Transverse colon (tissue), 4 donors: Measurements from ENCODE around the gene PRR19. TPM values are rescaled to one million over a fixed set of nuclear protein-coding genes. Genes with fewer than 3 reads are reported as not detected.

Source experiments
- DNase-seq: peaks from one replicate; pipeline ENCODE4 v3.0.0-alpha.2; 2019
- H3K27ac ChIP-seq, 4 donors: fragments of 200-600 bp; sonication (generic); 2 replicates each; pipeline ENCODE4 v1.5.1; 2016 to 2018; ENCODE audit warnings: inconsistent platforms in 4 of 4
- H3K27me3 ChIP-seq: fragments of 200-600 bp; sonication (generic); 2 replicates; pipeline ENCODE4 v1.5.1; 2017; ENCODE audit warnings: inconsistent platforms
- H3K36me3 ChIP-seq, 4 donors: fragments of 200-600 bp; sonication (generic); 2 replicates each; pipeline ENCODE4 v1.5.1; 2017 to 2019; ENCODE audit warnings: inconsistent platforms in 4 of 4
- H3K4me1 ChIP-seq, 4 donors: fragments of 200-600 bp; sonication (generic); 2 replicates each; pipeline ENCODE4 v1.5.1; 2017 to 2020; ENCODE audit warnings: inconsistent platforms in 4 of 4
- H3K4me3 ChIP-seq, 4 donors: fragments of 200-600 bp; sonication (generic); 1 replicate in 1 of 4; 2 replicates in 3 of 4; pipeline versions ENCODE4 v1.5.1 to v1.6.1; 2017 to 2019; ENCODE audit warnings: inconsistent platforms in 4 of 4
- H3K9me3 ChIP-seq, 2 donors: fragments of 200-600 bp; sonication (generic); 2 replicates each; pipeline ENCODE4 v1.5.1; 2017 to 2019; ENCODE audit warnings: inconsistent platforms in 2 of 2
- CTCF ChIP-seq, 5 experiments: fragments of 200-600 bp in 3 of 5; fragments of 450-650 bp in 2 of 5; sonication (generic) in 3 of 5; IDR thresholded peaks; 1 replicate in 2 of 5; 2 replicates in 3 of 5; pipeline ENCODE4 v1.5.1; 2016 to 2017; ENCODE audit warnings: antibody characterized with exemption in 5 of 5, inconsistent platforms in 3 of 5, mild to moderate bottlenecking in 2 of 5, moderate library complexity in 1 of 5
- EP300 ChIP-seq: sonication (generic); formaldehyde crosslinking; IDR thresholded peaks from one replicate; pipeline ENCODE4 v1.6.1; 2017; ENCODE audit warnings: antibody characterized with exemption, low read depth
- POLR2A ChIP-seq: fragments of 450-650 bp; IDR thresholded peaks from one replicate; pipeline ENCODE4 v1.6.1; 2016; ENCODE audit warnings: antibody characterized with exemption, mild to moderate bottlenecking, moderate library complexity
- POLR2AphosphoS5 ChIP-seq, 3 donors: sonication (generic); formaldehyde crosslinking; IDR thresholded peaks; one replicate each; pipeline ENCODE4 v1.6.1; 2016; ENCODE audit warnings: antibody characterized with exemption in 3 of 3
- WGBS, 2 donors: methylation state at CpG; one replicate each; pipeline ENCODE4 v1.1.5; 2018; ENCODE audit warnings: low coverage in 1 of 2; 5-methylcytosine and 5-hydroxymethylcytosine counted together
- in situ Hi-C, 4 donors: fragments of 200-750 bp; cut with MboI; loops; one replicate each; pipeline versions ENCODE4 v1.15.0 to v1.15.1; 2017; ENCODE audit warnings: low sequenced_read_pairs in 3 of 4, low pct_ligation_motif_present in 1 of 4, low pct_unique_long_range_greater_than_20kb in 1 of 4
- intact Hi-C: fragments of 100-400 bp; cut with DNase I; formaldehyde crosslinking; loops from one replicate; pipeline ENCODE4 v1.15.1; 2023; ENCODE audit warnings: low total_unique reads
- total RNA-seq, 4 donors: library from RNA; depleted of rRNA; stranded (reverse); fragments of >200 nt; gene quantifications; one replicate each; pipeline ENCODE4 v1.1.0, GENCODE V29; 2016

Gene PRR19
- total RNA-seq, 4 donors from 2014 or later: 0.41 to 0.79 TPM; not detected in 2

DNA sequence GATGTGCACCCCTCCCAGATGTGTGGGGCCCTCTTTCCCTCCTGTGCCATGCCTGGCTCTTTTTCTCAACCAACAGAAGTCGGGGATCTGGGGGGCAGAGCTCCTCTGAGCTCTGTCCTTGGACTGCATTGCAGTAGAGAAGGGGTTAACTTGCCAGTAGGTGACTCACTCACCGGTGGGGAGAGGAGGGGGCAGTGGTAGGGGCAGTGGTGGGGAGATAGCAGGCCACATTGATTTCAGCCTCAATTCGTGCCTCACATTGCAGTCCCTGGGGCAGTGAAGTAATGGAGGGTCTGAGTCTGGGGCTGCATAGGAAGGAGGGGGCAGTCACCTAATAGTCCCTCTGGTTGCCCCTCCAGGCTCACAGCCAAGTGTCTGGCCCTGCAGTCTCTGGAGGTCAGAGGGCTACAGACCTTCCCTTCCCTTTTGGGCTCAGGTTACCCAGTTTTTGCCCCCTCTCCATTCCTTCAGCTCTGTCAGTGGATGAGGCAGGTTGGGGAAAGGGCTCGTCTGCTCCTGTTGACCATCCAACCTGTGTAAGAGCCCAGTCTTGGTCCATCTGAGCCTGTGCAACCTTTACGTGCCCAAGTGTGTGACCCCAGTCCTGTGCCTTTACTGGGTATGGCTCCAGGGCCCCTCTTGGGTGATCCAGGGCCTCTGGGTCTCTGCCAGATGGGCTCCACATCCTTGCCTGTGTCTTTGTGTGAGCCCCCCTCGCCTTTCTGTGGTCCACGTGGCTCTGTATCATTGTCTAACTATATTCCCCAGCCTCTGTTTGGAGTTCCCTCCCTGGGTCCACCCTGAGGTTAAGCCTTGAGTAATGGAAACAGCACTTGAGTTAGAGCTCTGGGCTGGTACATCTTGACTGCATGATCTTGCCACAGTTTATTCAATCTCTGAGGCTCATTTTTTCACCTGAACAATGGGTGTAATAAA lies 19.8 kb upstream of the PRR19 start:
- Histone ChIP-seq H3K4me1 (peaks cover 59 to 85% (median 76%) of the 10 kb centered on the region in 4 donors), H3K36me3 (no peaks in the 10 kb centered on the region), H3K4me3 (no peak overlapping the region), H3K27ac (peak overlapping the region; percentile 91 to 99 (median 92)), H3K27me3 (no peaks in the 10 kb centered on the region), H3K9me3 (no peaks in the 10 kb centered on the region)
- no peak for TF ChIP-seq POLR2AphosphoS5 (IDR thresholded peaks at IDR 0.05)
- WGBS, 2 donors: 44% methylated on average over 7 of the region's 7 CpGs; no CpG with 5 or more reads in 1 of the 2 donors
- in situ Hi-C loops: no loop called here
- DNase-seq: no peak
- intact Hi-C loops: no loop called here

DNA sequence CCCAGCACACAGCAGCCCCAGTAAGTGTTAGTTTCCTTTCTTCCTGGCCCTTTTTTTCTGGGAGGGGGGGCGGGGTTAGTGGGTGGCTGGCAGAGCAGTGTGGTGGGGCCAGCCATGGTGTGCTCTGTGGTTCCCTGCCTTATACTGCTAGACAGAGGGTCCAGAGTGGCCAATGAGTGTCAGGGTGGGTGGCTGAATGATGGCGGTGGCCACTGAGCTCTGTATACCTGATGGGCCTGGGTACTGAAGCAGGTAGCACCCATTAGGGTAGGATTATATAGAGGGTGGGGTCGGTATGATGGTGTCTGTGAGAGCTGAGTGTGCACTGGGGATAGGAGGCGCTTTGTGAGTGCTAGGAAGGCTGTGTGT lies 19.1 kb upstream of the PRR19 start:
- 17 to 50% methylated on average over 2 to 4 of the region's 4 CpGs for WGBS, 2 donors
- TF ChIP-seq POLR2A (no peak), POLR2AphosphoS5 (IDR thresholded peaks at IDR 0.05) (no peak), CTCF (IDR thresholded peaks at IDR 0.05) (no peak)
- no peak for DNase-seq
- intact Hi-C loops: no loop called here
- Histone ChIP-seq H3K27me3 (no peaks in the 10 kb centered on the region), H3K4me1 (peaks cover 55 to 78% (median 70%) of the 10 kb centered on the region in 4 donors), H3K4me3 (no peak overlapping the region), H3K36me3 (no peaks in the 10 kb centered on the region), H3K9me3 (no peaks in the 10 kb centered on the region), H3K27ac (peak overlapping the region; percentile 91 to 99 (median 92))
- in situ Hi-C loops: no loop called here

DNA sequence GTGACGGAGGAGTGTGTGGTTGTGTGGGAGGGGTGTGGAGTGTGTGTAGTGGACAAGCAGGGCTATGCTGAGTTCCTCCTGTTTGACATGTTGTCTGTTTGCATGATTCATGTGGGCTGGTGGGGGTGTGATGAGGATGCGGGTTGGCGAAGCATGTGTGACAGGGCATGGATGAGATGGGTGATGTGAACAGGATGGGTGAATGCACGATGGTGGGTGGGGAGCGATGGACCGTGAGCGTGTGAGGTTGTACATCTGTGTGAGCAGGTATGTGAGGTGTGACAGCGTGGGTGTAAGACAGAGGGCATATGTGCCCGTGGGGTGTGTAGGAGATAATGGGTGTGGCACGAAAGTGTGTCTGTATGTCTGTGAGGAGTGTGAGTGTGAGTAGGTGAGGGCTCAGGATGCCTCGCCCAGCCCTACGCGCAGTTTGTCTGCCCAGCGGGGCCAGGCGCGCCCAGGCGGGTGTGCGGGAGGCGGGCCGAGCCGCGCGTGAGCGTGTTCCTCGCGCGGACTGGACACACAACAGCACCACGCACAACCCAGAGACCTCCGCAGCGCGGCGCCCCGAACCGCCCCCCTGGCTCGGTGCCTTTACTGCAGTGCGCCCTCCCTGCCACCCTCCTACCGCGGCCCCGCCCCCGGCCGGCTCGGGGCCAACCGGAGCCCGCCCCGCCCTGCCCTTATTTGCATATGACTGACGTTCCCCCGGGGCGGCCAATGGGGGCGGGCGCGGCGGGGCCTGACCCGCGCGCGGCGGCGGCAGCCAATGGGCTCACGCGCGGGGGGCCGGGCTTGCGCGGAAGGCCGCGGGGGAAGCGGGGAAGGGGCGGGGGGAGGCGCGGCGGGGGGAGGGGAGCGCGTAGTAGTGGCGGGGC lies 18.5 kb upstream of the PRR19 start:
- intact Hi-C loops: no loop called here

DNA sequence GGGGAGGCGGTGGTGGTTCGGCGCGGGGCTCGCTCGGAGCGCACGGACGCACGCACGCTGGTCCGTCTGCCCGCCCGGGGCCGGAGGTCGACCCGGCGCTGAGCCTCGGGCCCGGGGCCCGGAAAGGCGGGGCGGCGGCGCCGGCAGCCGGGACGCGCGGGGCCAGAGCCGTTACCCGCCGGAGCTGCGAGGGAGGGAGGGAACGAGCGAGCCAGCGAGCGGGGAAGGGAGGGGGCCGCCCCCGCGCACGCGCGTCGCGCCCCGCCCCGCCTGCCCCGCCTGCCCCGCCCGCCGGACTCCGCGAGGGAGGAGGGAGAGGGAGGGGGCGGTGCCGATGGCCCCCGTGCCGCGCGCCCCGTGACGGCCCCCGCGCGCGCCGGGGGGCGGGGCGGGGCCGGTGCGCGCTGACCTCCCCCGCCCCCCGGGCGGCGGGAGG lies 17.8 kb upstream of the PRR19 start:
- Histone ChIP-seq H3K36me3 (peaks cover 0 to 3% (median 1%) of the 10 kb centered on the region in 4 donors), H3K4me1 (peaks cover 43 to 67% (median 58%) of the 10 kb centered on the region in 4 donors), H3K9me3 (no peaks in the 10 kb centered on the region), H3K27me3 (no peaks in the 10 kb centered on the region), H3K4me3 (peak overlapping the region in 3 of 4 donors; percentile 49 to 73 (median 53)), H3K27ac (peak overlapping the region; percentile 91 to 99 (median 92))
- TF ChIP-seq EP300 (no peak), CTCF (IDR thresholded peaks at IDR 0.05) (no peak), POLR2AphosphoS5 (IDR thresholded peaks at IDR 0.05) (no peak), POLR2A (no peak)
- intact Hi-C loops (no loop called here), in situ Hi-C loops (no loop called here)
- WGBS, 2 donors: 0% methylated on average over 24 of the region's 76 CpGs; no CpG with 5 or more reads in 1 of the 2 donors
- peak; percentile 89 for DNase-seq

More for the DNA sequence above, 18.5 kb upstream of the PRR19 start:
- in situ Hi-C loops: no loop called here
- TF ChIP-seq EP300: no peak
- TF ChIP-seq POLR2A: peak; percentile 61
- peak; percentile 75 to 80 (median 76) for TF ChIP-seq POLR2AphosphoS5 (IDR thresholded peaks at IDR 0.05)
- peak in 1 of 5 experiments; percentile 21 for TF ChIP-seq CTCF (IDR thresholded peaks at IDR 0.05)
- H3K36me3 ChIP-seq: no peaks in the 10 kb centered on the region
- H3K9me3 ChIP-seq: no peaks in the 10 kb centered on the region
- 1 to 7% methylated on average over 10 to 57 of the region's 74 CpGs for WGBS, 2 donors
- peak overlapping the region; percentile 91 to 99 (median 92) for H3K27ac ChIP-seq
- H3K4me3 ChIP-seq: peak overlapping the region; percentile 46 to 73 (median 53)
- H3K27me3 ChIP-seq: no peaks in the 10 kb centered on the region
- peaks cover 49 to 72% (median 64%) of the 10 kb centered on the region in 4 donors for H3K4me1 ChIP-seq
- peak; percentile 97 for DNase-seq
